NCI-H2107 treated with DMSO at 0.1 percent for 48 hours (cell line): ENCODE results near the gene RASGEF1C.

Experiments used
- DNase-seq: peaks from one replicate; lab custom pipeline; 2025; ENCODE audit not compliant: unreplicated experiment; lab: John Stamatoyannopoulos, UW

RASGEF1C gene

DNA sequence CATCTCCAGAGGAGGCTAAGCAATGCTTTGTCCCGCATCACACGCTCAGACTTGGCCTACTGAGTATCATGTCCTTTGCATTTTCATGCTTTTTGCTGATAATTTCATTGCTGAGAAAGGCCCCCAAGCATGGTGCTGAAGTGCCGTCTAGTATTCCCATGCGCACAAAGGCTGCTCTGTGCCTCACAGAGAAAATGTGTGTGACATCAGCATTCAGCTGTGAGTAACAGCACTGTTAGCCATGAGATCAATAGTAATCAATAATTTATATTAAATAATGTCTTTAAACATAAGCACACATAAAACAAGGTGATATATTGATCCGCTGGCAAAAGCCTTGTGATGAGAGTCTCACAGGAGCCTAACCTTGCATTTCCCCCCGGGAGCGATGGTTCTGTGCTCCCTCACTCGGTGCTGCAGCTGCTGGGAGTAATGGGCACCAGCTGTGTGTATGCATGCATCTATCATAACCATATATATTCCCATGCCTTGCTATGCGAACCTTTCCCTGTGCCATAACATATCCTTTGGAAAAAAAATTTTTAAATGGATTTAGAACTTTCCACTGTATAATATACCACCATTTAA, 87.1 kb downstream of the RASGEF1C start:
- DNase-seq: no peak

DNA sequence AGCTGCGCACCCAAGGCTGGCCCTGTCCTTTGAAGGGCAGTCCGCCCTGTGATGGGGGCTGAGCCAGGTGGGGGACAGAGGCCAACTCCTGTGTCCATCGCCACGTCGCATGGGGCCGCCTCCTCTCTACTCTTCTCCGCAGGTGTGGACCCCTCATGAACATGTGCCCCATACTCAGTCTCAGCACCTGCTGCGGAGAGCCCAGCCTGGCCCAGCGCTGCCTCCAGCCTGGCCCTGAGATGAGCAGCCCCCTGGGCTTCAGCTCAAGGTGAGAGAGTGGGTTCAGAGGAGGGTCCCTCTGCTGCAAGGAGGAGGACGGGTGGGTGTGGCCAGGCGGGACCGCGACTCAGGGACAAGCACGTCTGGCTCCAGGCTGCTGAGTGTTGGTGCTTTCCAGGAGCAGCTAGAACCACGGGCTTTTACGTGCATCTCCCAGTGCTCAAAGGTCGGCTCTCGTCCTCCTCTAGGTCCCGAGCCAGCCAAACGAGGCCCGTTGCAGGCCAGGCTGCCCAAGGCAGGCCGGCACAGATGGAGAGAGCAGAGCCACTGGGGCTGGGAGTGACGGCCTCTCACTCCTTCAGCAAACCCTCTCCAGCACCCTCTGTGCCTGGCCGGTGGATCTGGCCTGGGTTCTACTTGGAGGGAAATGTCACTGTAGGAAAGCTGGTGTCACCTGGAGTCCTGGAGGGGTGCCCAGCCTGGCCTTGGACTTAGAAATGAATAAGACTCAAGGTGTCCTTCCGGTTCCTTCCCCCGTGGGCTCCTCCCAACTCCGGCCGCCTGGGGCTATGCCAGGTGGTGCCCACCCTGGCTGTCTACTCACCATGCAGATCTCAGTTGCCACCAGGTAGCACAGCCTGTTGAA, 88.5 kb downstream of the RASGEF1C start:
- no peak for DNase-seq

DNA sequence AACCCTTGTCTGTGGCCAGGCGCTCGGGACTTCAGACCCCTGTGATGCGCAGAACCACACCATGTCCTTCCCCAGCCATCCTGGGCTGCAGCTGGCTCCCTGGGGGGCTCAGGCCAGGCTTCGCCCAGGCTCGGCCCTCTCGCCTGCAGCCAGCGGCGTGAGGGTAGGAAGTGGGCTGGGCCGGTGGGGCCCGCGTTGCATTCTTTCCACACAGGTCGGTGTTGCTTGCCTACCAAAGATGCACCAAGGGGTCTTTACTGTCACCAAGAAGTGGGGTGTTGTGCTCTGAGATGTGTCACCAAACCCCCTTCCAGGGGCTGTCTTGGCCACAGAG, 89.1 kb downstream of the RASGEF1C start:
- DNase-seq: no peak

DNA sequence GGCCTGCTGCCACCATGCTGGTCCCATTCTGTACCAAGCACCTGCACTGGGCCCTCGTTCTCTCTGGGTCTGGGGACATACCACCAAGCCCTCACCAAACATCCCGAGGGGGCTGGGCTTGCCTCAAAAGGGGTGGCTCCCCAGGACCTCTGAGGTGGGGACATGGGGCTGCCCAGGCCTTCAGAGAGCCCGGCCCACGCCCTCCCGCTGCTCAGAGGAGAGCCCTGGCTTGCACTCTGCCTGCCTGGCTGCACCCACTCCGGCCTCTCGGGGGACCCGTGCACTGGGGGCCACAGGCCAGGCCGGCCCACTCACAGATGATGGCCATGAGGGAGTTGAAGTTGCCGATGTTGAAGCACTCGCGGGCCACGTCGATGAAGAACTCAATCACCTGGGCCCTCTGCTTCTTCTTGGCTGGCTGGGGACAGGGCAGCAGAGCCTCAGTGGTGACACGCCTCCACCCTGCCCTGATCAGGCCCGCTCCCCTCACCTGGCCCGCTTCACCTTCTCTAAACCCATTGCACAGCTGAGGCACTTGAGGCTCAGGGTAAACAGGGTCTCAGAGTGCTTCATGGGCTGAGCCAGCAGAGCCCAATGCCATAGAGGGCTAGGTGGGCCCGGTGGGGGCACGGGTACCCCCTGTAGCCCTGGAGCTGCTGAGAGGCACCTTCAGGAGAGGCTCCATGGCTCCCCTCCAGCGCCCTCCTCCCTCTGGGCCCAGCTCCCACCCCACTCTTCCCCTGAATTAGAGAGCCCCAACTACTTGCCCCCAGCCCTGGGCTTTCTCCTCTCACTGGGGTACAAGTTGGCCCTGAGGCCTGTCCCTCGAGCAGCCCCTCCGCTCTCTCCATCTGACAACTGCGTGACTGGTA, 89.7 kb downstream of the RASGEF1C start:
- DNase-seq: no peak

DNA sequence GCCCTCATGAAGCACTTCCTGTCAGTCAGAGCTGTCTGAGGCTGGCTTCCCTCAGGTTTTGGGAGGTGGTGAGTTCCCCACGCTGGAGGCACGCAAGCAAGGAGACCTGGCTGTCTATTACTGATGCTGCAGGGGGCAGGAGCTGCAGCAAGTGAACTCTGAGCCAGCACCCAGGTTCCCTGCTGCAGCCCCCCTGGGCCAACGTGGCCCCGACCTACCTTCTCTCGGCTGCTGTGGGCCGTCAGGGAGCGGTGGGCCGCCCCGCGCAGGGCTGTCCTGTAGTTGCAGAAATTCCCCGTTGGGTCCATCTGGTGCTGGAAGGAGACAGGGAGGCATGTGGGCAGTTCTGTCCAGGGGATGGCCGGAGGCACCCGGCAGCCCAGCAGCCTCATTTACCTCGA, 90.6 kb downstream of the RASGEF1C start:
- DNase-seq: no peak

DNA sequence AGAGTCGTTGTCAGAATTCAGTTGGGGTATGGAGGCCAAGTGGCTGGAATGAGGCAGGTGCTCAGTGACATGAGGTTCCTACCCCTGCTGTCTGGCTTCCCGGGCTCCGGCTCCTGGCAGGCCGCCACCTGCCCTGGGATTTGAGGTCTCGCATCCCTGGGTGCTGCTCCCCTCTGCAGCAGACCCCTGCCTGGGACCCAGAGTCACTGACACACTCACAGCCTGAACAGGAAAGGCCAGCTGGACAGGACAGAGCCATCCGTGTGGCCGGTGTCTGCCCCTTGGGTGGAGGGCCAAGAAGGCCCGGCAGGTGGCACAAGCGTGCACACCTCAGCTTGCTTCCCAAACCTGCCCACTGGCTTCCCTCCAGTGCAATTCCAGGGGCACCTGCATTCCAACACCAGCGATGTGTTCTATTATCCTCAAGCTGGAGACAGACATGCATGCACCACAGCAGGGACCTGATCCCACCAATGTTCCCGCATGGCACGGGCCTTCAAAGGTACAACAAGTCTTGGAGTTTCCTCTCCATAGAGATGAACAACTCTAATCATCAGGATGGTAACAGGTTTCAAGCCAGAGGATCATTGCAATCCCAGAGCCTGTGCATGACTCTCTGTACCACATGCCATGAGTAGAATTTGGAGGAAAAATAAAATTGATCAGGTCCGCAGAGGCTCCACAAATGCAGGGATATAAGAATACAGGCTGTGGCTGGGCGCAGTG, 91.8 kb downstream of the RASGEF1C start:
- no peak for DNase-seq

DNA sequence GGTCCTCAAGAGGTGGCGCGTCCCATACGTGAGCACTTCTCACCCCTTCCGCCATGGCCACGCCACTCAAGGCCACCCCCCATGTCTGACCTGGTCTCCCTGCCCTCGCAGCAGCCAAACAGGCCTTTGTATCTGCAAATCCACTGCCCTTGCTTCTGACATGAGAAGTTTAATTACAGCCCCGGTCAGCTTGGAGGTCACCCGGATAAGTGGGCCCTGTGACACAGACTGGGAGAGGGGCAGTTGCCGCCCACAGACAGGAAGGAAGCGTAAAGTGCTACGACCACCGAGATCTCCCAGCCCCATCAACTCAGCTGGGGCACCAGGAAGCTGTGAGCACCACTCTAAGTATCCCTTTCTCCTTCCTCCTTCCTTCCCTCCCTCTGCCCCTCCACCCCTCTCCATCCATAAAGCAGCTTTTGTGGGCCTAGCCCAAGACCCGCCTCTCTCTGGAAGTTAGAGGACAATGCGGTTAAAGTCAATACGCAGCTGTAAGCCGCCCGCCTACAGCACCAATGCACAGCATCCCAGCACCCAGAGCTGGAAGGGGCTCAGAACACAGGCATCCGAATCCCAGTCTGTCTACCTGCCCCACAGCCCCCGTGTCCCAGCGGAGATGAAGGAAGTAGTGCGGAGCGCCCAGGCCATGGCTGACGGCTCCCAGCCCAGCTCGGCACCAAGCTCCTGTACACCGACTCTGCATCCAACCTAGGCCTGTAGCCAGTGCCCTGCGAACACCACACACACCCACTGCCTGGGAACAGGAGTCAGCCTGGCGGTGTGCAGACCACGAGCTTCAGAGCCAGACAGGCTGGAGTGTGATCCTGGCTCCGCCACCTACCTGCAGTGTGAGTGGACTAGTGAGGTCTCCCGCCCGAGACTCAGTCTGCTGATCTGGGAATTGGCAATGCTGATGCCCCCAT, 92.7 kb downstream of the RASGEF1C start:
- no peak for DNase-seq

DNA sequence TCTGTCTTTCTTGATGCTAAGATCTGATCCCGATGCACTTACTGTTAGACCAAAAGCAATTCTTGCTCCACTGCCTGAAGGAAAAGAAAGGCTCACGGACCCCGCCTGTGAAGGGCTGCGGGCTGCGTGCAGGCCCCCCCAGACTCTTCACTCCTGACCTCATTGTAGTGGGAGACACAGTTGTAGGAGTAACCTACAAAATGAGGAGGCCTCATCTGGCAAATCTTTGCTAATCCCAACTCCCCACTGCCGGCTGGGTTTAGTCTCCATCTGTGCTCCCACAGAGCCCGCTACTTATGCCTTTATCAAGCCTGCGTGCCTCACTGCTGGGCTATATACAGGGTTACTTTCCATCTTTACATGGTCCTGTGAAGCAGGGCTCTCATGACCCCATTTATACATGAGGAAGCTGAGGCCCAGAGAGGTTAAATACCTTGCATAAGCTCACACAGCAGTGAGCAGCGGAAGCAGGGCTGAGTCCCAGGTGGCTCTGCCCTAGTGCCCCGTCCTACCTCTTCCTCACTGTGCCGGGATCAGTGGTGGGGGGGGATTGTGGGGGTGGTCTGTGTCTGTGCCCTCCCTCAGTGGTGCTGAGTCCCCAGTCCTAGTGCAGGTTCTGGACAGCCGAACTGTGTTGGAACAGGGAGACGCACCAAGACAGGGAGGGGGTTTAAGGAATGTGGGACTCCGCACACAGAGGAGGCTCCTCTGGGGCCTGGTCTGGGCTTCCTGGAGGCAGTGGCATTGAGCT, 93.5 kb downstream of the RASGEF1C start:
- DNase-seq: no peak

DNA sequence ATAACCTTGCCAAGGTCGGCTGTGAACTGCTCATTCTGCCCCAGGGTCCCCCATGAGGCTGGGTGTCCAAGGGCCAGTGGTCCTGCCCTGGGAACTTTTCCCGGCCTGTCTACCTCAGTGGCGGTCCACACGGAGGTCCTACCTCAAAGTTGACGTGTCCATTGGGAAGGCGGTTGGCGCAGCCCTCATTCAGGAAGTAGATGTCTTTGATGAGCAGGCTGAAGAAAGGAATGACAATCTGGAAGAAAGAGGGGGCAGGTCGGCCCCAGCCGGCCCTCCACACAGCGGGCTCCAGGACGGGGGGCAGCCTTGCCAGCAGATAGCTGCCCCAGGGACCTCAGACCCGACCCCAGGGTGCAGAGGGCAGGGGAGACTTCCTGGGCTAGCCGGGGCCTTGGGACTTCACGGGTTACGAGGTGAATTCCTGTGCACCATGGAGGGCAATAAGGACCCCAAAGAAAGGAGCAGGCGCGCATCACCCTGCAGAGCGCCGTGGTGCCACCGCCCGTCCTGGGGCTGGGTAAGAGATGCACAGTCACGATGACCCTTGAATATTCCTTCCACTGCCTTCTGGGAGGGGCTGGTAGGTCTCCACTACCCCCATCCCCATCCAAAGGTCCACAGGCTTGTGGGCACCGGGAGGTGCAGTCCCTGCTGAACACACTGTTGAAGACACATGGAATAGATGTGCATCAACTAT, 94.6 kb downstream of the RASGEF1C start:
- DNase-seq: no peak

DNA sequence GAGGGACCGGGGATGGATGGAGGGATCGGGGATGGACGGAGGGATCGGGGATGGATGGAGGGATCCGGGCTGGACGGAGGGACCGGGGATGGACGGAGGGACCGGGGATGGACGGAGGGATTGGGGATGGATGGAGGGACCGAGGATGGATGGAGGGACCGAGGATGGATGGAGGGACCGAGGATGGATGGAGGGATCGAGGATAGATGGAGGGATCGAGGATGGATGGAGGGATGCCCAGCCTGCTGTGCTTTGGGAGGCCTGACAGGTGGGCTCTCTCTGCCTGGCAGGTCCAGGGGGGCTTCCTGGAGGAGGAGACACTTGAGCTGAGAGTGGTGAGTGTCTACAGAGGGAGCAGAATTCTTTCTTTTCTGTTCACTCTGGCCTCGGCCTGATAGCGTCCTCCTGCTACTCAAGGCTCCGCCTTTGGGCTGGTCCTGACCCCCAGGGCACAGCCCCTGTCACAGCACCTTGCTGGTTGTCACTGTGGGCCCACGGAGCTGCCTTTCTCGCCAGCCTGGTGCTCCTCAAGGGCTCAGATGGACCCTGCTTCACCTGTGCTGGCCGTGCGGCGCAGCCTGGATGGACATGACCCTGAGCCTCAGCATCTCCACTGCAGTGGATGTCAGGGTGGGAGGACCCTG, 95.2 kb downstream of the RASGEF1C start:
- no peak for DNase-seq

DNA sequence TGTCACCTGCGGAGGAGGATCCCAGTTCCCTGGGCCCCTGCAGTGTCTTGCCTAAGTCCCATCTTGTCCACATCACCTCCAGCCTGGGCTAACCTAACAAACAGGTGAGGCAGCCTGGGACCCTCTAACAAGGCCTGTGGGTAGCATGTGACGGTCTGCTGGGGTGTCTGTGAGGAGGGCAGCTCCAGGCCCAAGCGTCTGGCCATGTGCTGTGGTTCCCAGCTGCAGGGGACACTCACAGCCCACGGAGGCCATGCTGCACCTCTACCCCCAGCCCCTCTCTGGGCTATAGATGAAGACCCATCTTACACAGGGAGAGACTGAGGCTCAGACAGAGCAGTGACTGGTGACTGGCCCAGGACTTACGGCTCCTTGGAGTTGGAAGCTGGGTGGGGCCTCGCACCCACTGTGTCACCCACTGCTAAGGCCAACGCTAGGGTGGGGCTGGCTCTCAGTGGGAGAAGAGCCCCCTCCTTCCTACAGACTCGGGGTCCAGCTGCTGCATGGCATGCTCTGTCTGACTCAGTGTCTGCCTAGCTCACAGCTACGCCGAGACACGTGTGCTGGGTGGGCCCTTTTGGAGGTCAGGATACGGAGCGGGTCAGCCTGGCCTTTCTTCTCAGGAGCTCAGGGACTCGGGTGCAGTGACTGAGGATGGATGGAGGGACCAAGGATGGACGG, 96.7 kb downstream of the RASGEF1C start:
- DNase-seq: no peak

DNA sequence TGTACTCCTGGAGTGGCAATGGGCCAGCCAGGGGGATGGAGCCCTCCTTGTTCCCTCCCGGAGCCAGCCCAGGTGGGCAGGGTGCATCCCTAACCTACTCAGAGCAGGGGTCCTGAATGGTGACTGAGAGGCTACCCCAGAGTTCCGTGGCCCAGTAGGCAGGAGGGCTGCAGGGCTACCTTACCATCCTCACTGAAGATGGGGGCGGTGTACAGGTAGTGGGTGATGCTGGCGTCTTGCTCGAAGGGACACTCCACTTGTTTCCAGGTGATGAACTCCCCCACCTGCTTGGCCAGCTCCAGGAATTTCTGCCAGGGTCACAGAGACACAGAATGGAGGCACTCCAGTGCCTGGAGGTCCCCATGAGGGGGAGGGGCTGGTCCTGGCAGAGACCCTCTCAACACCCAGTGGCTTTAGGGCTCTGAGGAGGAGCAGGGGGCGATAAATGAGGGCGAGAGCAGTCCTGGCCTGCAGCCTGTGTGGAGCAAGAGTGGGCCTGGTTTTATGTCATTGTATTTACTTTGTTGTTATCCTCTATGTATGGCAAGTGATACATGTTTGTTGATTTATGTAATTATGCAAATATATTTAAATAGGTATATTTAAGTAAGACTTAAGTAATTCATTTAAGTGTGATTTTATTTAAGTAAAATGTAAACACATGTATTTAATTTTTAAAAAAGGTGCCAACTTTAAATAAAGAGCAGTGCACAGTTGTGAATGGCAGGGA, 97.6 kb downstream of the RASGEF1C start:
- DNase-seq: no peak

DNA sequence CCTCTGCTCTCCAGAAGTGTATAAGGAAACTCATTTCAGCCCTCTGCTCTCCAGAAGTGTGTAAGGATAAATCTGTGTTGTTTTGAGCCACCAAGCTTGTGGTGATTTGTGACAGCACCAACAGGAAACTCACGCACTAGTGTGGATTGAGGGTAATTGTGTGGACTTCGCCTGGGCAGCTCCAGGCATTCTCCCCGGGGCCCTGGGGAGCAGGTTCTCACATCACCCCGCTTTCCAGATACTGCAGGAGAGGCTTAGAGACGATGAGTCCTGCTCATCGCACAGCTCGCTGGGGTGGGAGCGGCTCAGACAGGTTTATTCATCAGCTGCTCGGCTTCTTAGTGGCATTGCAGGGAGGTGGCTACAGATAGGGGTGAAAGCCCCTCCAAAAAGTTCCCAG, 99.1 kb downstream of the RASGEF1C start:
- no peak for DNase-seq

DNA sequence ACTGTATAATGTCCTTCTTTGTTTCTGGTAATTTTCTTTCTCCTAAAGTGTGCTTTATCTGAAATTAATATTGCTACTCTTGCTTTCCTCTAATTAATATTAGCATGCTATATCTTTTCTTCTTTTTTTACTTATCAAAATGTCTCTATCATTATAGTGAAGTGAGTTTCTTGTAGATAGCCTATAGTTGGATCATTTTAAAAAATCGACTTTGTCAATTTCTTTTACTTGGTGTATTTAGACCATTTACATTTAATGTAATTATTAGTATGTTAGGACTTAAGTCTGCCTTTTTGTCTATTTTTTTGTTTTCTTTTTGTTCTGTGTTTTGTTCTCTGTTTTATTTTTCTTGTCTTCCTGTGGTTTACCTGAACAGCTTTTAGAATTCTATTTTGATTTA, 102.0 kb downstream of the RASGEF1C start:
- no peak for DNase-seq

DNA sequence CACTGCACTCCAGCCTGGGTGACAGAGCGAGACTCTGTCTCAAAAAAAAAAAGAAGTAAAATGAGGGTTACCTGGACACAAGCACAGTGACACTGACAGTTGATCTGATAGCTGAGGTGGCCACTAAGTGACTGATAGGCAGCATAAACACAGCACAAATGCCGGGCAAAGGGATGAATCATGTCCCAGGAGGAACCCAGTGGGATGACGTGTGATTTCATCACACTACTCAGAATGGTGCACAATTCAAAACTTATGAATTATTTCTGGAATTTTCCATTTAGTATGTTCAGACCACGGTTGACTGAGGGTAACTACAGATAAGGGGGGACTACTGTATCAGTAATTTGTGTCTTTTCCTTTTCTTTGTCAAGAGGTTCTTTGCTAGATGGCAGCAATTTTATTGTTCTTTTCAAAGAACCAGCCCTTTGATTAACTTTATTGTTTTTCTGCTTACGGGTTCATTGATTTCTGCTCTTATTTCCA, 103.1 kb downstream of the RASGEF1C start:
- no peak for DNase-seq

DNA sequence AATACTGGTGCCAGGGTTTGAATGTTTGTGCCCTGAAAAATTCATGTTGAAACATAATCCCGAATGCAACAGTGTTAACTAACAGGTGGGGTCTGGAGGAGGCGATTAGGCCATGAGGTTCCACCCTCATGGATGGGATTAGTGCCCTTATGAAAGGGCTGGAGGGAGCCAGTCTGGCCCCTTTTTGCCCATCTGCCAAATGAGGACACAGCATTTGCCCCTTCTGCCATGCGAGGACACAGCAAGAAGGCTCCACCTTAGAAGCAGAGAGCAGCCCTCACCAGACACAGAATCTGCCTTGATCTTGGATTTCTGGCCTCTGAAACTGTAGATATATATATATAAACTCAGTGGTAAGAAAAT, 104.9 kb downstream of the RASGEF1C start:
- DNase-seq: no peak
